ENCODE results near the gene EIF5AL1. TPM values are rescaled to one million over a fixed set of nuclear protein-coding genes. Genes with fewer than 3 reads are reported as not detected.
"Not testable (repeated sequence)": the region's sequence is repeated elsewhere in the genome, so short reads cannot be mapped to it uniquely, and the experiment has no call there.

The EIF5AL1 gene
- total RNA-seq (under 1 TPM; 0.10 to 0.12 TPM), total RNA-seq (2.0 to 2.8 reads per million in 2 donors)

DNA sequence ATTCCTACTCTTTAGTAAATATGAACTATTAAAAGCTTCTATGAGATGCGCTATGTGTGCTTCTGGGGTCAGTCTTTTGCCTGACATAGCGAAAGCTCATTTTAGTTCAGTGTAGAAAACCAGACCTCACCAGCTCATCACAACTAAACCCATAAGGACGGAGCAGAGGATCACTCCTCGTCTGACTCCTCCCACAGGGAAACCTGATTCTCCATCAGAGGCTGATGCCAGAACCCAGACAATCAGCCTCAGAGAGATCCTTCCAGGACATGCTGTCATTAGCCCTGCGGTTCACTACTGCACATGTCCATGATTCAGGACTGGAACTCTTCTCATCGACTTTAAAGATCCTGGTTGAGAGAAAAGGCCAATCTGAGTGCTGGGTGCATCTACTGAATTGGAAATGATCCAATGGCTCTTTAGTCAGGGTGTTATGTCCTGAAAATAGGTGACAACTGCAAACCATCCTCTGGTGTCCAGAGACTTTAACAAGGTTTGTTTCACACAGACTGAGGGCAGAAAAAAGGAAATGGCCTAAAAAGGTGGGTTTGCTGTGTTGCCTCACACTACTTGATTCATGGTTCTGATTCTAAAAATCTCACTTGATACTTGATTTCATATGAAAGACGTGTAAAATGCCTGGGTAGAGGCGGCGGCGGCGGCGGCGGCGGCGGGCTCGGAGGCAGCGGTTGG, at the start of gene EIF5AL1:
EIF5AL1 (plus strand) TSS at position 643 of the 693 bp plus-strand sequence. CDS start 117 bp downstream, outside the sequence.
- H3K9me3 ChIP-seq (ENCODE audit: control insufficient read depth, low read length, poor library complexity, severe bottlenecking); H3K27me3 Mint-ChIP-seq; H3K36me3 Mint-ChIP-seq (ENCODE audit: low read depth); H3K27ac Mint-ChIP-seq; ATAC-seq; DNase-seq; H3K4me3 Mint-ChIP-seq; H3K4me1 Mint-ChIP-seq: not testable (repeated sequence)

DNA sequence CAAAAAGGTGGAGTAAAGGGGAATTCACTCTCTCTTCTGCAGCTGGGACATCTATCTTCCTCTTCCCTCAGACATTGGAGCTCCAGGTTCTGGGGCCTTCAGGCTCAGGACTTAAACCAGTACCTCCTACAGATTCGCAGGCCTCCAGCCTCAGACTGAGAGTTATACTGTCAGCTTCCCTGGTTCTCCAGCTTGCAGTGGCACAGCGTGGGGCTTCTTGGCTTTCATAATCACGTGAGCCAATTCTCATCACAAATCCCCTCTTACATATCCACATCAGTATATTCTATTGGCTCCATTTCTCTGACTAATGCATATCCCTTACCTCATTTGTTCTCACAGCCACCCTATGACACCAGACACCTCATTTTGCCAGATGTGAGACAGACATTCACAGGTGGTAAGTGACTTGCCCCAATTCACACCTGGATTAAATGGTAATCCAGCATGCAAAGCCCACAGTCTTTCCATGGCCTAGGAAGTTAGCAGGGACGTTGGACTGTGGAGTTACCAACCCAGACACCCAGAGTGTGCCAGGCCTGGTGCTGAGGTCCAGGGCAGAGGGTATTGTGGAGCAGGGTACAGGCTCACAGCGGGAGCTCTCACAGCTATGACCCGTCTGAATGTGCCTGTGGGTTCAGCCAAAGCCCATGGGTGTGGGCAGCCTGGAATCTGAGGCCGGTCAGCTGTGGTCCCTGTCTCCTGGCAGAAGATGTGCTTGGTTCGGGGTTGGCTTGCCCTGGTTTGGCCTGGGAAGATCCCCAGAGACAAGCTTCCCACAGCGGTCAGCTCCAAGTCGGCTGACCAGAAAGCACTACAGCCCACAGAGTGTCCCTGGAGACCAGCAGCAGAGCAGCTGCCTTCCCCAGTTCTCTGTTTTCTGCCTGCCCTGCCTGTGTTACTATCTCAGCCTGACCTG, 48.5 kb upstream of the EIF5AL1 start:
- ATAC-seq: no peak
- Mint-ChIP-seq H3K27me3 (no peaks in the 10 kb centered on the region), H3K36me3 (ENCODE audit: low read depth) (peaks cover 2% of the 10 kb centered on the region), H3K4me3 (no peak overlapping the region), H3K4me1 (peaks cover 2% of the 10 kb centered on the region), H3K27ac (no peak overlapping the region)
- H3K9me3 ChIP-seq (ENCODE audit: control insufficient read depth, low read length, poor library complexity, severe bottlenecking): no peaks in the 10 kb centered on the region
- no peak for DNase-seq

DNA sequence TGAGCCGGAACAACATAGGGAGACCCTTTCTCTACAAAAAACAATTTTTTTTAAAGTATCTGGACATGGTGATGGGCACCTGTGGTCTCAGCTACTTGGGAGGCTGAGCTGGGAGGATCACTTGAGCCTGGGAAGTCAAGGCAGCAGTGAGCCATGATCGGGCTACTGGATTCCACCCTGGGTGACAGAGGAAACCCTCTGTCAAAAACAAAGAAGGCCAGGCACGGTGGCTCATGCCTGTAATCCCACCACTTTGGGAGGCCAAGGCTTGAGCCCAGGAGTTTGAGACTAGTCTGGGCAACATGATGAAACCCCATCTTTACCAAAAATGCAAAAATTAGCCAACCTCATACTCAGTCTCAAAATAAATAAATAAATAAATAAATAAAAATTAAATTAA, 47.0 kb upstream of the EIF5AL1 start:
- peaks cover 2% of the 10 kb centered on the region for H3K4me1 Mint-ChIP-seq
- no peak for DNase-seq
- H3K36me3 Mint-ChIP-seq (ENCODE audit: low read depth): no peaks in the 10 kb centered on the region
- H3K27ac Mint-ChIP-seq: no peak overlapping the region
- no peak for ATAC-seq
- no peaks in the 10 kb centered on the region for H3K27me3 Mint-ChIP-seq
- H3K4me3 Mint-ChIP-seq: no peak overlapping the region
- no peaks in the 10 kb centered on the region for H3K9me3 ChIP-seq (ENCODE audit: control insufficient read depth, low read length, poor library complexity, severe bottlenecking)

DNA sequence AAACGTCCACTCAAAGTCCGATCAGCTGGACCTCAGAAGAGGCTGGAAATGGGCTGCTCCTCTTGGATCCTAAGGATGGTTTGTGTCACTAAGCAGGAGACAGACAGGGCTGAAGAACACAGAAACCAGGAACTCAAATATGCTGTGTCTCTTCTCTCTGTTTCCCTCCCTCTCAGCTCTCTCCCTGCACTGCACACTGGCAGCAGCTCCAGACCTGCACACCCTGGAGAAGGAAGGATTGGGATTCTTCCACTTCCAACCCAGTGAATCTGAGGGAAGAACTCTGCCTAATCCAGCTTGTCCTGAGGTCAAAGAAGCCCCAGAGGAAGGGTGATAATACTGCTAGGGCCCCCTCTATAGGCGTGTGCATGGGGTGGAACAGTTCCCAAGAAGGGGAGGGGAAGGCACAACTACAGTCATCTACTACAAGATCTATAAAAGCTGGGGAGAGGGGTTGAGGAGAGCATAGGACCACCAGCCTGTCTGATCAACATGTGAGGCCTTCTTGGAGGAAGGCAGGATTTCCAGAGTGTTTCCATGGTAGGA, 44.2 kb upstream of the EIF5AL1 start:
- no peaks in the 10 kb centered on the region for H3K9me3 ChIP-seq (ENCODE audit: control insufficient read depth, low read length, poor library complexity, severe bottlenecking)
- Mint-ChIP-seq H3K4me3 (no peak overlapping the region), H3K36me3 (ENCODE audit: low read depth) (no peaks in the 10 kb centered on the region), H3K4me1 (peaks cover 2% of the 10 kb centered on the region), H3K27me3 (peaks cover 19% of the 10 kb centered on the region), H3K27ac (no peak overlapping the region)
- no peak for DNase-seq
- ATAC-seq: no peak

DNA sequence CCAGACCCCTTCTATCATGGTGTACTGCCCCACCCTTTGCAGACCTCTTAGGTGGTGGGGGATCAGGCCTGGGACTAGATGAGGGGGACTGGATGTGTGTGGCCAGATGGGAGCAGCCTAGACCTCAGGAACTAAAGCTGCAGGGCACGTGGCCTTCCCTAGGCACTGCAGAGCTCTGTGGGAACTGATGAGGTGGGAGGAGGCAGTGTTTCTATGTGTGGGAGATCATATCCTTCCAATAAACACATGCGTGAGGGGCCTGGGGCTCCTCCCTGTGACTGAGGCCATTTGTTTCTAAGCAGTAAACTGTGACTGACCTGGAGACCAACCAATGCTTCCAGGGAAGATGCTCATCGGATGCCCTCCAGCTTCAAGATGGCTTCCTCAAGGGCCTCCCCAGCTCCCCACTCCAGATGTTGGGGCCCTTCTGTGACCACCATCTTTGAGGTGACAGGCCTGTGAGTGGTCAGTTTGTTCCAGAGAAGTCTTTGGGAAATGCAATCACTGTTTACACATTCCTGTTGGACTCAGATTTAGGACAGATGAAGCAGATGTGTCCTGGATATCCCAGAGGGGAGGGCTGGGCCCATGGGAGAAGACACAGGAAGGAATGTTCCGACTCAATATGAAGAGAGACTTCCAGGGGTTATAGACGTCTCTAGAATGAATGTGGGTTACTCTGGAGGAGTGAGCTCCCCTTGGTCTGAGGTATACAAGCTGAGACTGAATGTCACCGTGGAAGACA, 43.3 kb upstream of the EIF5AL1 start:
- H3K9me3 ChIP-seq (ENCODE audit: control insufficient read depth, low read length, poor library complexity, severe bottlenecking): no peaks in the 10 kb centered on the region
- H3K36me3 Mint-ChIP-seq (ENCODE audit: low read depth): peaks cover 2% of the 10 kb centered on the region
- H3K27ac Mint-ChIP-seq: no peak overlapping the region
- ATAC-seq (no peak), DNase-seq (no peak)
- H3K4me1 Mint-ChIP-seq: peaks cover 2% of the 10 kb centered on the region
- H3K4me3 Mint-ChIP-seq: no peak overlapping the region
- H3K27me3 Mint-ChIP-seq: peaks cover 28% of the 10 kb centered on the region

DNA sequence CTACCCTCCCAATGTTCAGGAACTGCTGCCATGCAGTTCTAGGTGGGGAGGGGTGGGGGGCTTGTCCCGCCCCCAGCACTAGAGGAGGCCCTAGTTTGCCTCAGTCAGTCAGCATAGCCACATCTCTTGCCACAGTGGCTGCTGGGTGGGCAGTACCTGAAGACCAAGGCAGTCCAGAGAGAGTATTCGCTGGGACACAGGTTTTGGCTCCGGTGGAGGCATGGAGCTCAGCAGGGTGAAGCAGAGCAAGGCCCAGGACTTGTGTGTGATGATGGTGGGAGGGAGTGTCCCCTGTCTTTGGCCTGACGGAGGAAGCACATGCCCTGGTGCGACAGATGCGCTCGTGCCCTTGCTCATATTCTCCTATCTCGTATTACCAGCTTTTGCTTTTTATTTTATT, 42.2 kb upstream of the EIF5AL1 start:
- Mint-ChIP-seq H3K27ac (no peak overlapping the region), H3K27me3 (peaks cover 32% of the 10 kb centered on the region), H3K4me3 (no peak overlapping the region), H3K36me3 (ENCODE audit: low read depth) (peaks cover 2% of the 10 kb centered on the region), H3K4me1 (peaks cover 2% of the 10 kb centered on the region)
- no peaks in the 10 kb centered on the region for H3K9me3 ChIP-seq (ENCODE audit: control insufficient read depth, low read length, poor library complexity, severe bottlenecking)
- no peak for DNase-seq
- ATAC-seq: no peak

DNA sequence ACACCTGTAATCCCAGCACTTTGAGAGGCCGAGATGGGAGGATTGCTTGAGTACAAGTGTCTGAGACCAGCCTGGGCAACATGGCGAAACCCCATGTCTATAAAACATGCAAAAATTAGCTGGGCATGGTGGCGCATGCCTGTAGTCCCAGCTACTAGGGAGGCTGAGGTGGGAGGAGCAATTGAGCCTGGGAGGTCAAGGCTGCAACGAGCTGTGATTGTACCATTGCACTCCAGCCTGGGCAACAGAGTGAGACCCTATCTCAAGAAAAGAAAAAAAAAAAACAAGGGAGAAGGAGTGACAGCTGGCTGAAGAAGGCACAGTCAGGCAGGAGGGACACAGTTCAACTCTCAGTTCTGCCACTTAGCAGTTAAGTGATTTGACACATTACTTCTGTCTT, 40.6 kb upstream of the EIF5AL1 start:
- no peaks in the 10 kb centered on the region for H3K9me3 ChIP-seq (ENCODE audit: control insufficient read depth, low read length, poor library complexity, severe bottlenecking)
- Mint-ChIP-seq H3K27ac (no peak overlapping the region), H3K4me1 (peaks cover 2% of the 10 kb centered on the region), H3K36me3 (ENCODE audit: low read depth) (peaks cover 2% of the 10 kb centered on the region), H3K4me3 (no peak overlapping the region), H3K27me3 (peaks cover 49% of the 10 kb centered on the region)
- DNase-seq (no peak), ATAC-seq (no peak)

DNA sequence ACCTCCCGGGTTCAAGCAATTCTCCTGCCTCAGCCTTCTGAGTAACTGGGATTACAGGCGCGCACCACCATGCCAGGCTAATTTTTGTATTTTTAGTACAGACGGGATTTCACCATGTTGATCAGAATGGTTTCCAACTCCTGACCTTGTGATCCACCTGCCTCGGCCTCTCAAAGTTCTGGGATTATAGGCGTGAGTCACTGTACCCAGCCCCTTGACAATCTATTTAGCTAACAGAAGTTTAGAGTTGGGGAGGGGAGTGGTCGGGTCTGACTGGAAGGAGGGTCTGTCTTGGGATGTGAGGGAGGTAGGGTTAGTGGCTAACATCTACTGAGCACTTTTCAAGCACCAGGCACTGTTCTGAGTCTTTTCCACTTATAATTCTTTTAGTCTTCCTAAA, 39.9 kb upstream of the EIF5AL1 start:
- Mint-ChIP-seq H3K27ac (no peak overlapping the region), H3K36me3 (ENCODE audit: low read depth) (peaks cover 2% of the 10 kb centered on the region), H3K27me3 (peaks cover 52% of the 10 kb centered on the region), H3K4me1 (peaks cover 1% of the 10 kb centered on the region), H3K4me3 (no peak overlapping the region)
- DNase-seq: no peak
- no peak for ATAC-seq
- H3K9me3 ChIP-seq (ENCODE audit: control insufficient read depth, low read length, poor library complexity, severe bottlenecking): no peaks in the 10 kb centered on the region

DNA sequence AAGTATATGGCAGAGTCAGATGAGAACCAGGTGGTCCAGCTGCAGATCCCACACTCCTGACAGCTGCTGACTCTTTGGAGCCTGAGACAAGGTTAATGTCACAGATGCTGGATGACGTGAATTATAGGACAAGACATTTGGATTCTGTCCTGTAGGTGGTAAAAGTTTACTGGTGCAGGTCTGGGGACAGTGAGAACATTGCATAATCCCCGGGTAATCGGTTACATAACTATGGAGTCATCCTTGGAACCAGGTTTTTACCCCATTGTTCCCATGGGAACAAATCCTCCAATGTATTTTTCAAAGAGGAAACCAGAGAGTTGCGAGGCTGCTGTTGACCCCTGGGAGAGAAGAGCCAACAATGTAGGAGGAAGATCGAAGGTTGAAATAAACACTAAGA, 39.4 kb upstream of the EIF5AL1 start:
- peaks cover 56% of the 10 kb centered on the region for H3K27me3 Mint-ChIP-seq
- no peak for ATAC-seq
- no peaks in the 10 kb centered on the region for H3K4me1 Mint-ChIP-seq
- no peaks in the 10 kb centered on the region for H3K9me3 ChIP-seq (ENCODE audit: control insufficient read depth, low read length, poor library complexity, severe bottlenecking)
- H3K36me3 Mint-ChIP-seq (ENCODE audit: low read depth): peaks cover 2% of the 10 kb centered on the region
- no peak overlapping the region for H3K4me3 Mint-ChIP-seq
- DNase-seq: no peak
- no peak overlapping the region for H3K27ac Mint-ChIP-seq

DNA sequence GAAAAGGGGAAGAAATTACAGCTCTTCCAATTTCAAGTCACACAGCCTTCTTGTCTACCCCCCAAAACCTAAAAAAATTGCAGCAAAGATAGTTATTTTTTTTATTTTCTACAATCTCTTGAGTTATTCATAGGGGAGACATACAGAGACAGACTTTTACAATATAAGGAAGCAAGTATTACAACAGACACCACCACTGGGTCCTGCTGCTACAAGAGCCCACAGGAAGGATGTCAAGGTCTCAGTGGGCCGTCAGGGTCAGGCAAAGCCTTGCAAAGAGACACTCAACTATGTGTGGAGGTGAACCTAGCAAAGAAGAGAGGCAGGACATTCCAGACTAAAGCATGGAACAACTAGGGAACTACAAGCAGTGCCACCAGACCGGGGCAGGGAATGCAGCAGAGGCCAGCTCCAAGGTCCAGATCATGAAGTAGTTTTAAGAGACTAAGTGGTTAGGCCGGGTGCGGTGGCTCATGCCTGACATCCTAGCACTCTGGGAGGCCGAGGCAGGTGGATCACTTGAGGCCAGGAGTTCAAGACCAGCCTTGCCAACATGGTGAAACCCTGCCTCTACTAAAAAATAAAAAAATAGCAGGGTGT, 38.7 kb upstream of the EIF5AL1 start:
- ATAC-seq (no peak), DNase-seq (no peak)
- Mint-ChIP-seq H3K27me3 (peaks cover 56% of the 10 kb centered on the region), H3K36me3 (ENCODE audit: low read depth) (peaks cover 2% of the 10 kb centered on the region), H3K27ac (no peak overlapping the region), H3K4me3 (no peak overlapping the region), H3K4me1 (no peaks in the 10 kb centered on the region)
- H3K9me3 ChIP-seq (ENCODE audit: control insufficient read depth, low read length, poor library complexity, severe bottlenecking): no peaks in the 10 kb centered on the region

DNA sequence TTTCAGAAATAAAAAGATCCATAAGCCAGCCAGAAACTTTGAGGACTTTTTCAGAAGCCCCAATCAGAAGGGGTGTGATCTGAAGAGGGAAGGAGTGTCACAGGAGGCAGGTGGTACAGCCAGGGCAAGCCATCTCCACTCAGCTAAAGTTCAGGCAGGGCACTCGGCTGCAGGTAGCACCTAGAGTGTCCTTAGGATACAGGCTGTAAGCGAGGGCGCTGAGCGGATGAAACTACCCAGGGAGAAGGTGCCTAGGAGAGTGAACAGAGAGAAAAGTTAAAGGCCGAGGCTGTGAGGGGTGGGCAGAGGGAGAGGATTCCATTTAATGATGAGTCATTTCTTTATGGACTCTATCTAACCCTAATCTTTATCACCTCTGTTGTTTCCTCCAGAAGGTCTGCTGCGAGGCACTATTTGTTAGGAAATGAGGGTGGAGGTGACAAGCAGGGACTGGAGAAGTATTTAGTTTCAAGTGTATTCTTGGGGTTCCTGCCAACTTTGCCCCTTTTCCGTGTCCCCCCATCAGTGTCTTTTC, 37.1 kb upstream of the EIF5AL1 start:
- Mint-ChIP-seq H3K27ac (no peak overlapping the region), H3K4me3 (no peak overlapping the region), H3K27me3 (peaks cover 57% of the 10 kb centered on the region), H3K36me3 (ENCODE audit: low read depth) (peaks cover 2% of the 10 kb centered on the region), H3K4me1 (no peaks in the 10 kb centered on the region)
- no peak for DNase-seq
- ATAC-seq: no peak
- no peaks in the 10 kb centered on the region for H3K9me3 ChIP-seq (ENCODE audit: control insufficient read depth, low read length, poor library complexity, severe bottlenecking)

DNA sequence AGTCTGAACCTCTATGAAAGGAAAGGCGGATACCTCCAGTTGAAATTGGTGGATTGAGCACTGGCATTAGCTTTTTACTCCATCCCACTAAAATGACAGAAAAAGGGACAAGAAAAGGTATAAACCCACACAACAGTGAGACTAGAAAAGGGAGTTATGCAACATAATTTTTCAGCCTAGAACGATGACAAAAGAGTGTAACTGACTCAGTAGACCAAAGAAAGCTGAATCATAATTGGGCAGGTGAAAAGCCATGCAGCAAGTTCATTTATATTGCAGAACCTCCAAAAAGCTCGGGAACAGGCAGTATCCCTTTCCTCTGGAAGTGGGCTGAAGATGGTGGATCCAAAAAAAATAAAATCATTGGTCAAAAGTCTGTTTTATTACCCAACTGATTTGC, 36.5 kb upstream of the EIF5AL1 start:
- Mint-ChIP-seq H3K36me3 (ENCODE audit: low read depth) (peaks cover 2% of the 10 kb centered on the region), H3K4me1 (no peaks in the 10 kb centered on the region), H3K27me3 (peaks cover 61% of the 10 kb centered on the region), H3K27ac (no peak overlapping the region), H3K4me3 (no peak overlapping the region)
- DNase-seq (no peak), ATAC-seq (no peak)
- no peaks in the 10 kb centered on the region for H3K9me3 ChIP-seq (ENCODE audit: control insufficient read depth, low read length, poor library complexity, severe bottlenecking)

All from T-helper 17 cell (primary cell).